Neuronal stem cell (in vitro differentiated cells): Measurements from ENCODE around the gene HP1BP3.

Experiments
- DNase-seq: peaks from one replicate; pipeline ENCODE4 v3.0.0-alpha.2; 2013; ENCODE audit warnings: low spot score
- H2AFZ ChIP-seq: one replicate; pipeline ENCODE4 v1.6.1; 2013; ENCODE audit warnings: mild to moderate bottlenecking, low read length, inconsistent platforms
- H2AK5ac ChIP-seq: 2 replicates; pipeline ENCODE4 v1.6.1; 2013; ENCODE audit warnings: low read depth, mild to moderate bottlenecking, inconsistent platforms, low read length, moderate library complexity, mixed read lengths
- H2BK120ac ChIP-seq: 2 replicates; pipeline ENCODE4 v1.6.1; 2013; ENCODE audit warnings: low read depth, mild to moderate bottlenecking, inconsistent platforms, low read length, moderate library complexity, mixed read lengths
- H2BK12ac ChIP-seq: one replicate; pipeline ENCODE4 v1.6.1; 2013; ENCODE audit warnings: low read length, inconsistent platforms
- H2BK15ac ChIP-seq: 2 replicates; pipeline ENCODE4 v1.6.1; 2013; ENCODE audit warnings: mild to moderate bottlenecking, low read length, inconsistent platforms, mixed read lengths
- H2BK5ac ChIP-seq: one replicate; pipeline ENCODE4 v1.6.1; 2013; ENCODE audit warnings: inconsistent platforms, mild to moderate bottlenecking, low read length, moderate library complexity
- H3K14ac ChIP-seq: one replicate; pipeline ENCODE4 v1.6.1; 2013; ENCODE audit warnings: low read length, inconsistent platforms
- H3K18ac ChIP-seq: 2 replicates; pipeline ENCODE4 v1.6.1; 2013; ENCODE audit warnings: low read length, inconsistent platforms
- H3K23ac ChIP-seq: 2 replicates; pipeline ENCODE4 v1.6.1; 2013; ENCODE audit warnings: low read depth, mild to moderate bottlenecking, mixed read lengths, low read length, inconsistent platforms; ENCODE audit not compliant: poor library complexity
- H3K27ac ChIP-seq: replicated peaks from 3 replicates; pipeline ENCODE4 v1.5.1; 2013; ENCODE audit warnings: low read length, inconsistent platforms
- H3K27me3 ChIP-seq, 3 experiments: 2 replicates each; pipeline ENCODE4 v1.6.1; 2013; ENCODE audit warnings: low read length in 3 of 3, mild to moderate bottlenecking in 2 of 3, inconsistent platforms in 1 of 3, low read depth in 1 of 3, mixed read lengths in 1 of 3, moderate library complexity in 1 of 3; ENCODE audit not compliant: control insufficient read depth in 3 of 3, insufficient read depth in 3 of 3
- H3K36me3 ChIP-seq, 2 donors: replicated peaks in 1 of 2; 2 replicates each; pipeline ENCODE4 v1.6.1; 2013; ENCODE audit warnings: low read length in 2 of 2; ENCODE audit not compliant: control insufficient read depth in 2 of 2, insufficient read depth in 2 of 2
- H3K4ac ChIP-seq: 2 replicates; pipeline ENCODE4 v1.6.1; 2013; ENCODE audit warnings: inconsistent platforms, mild to moderate bottlenecking, low read length, moderate library complexity
- H3K4me1 ChIP-seq, 2 donors: 1 replicate in 1 of 2; 2 replicates in 1 of 2; pipeline ENCODE4 v1.6.1; 2013; ENCODE audit warnings: low read length in 2 of 2, low read depth in 1 of 2; ENCODE audit not compliant: control insufficient read depth in 2 of 2, insufficient read depth in 1 of 2
- H3K4me2 ChIP-seq: one replicate; pipeline ENCODE4 v1.6.1; 2013; ENCODE audit warnings: mild to moderate bottlenecking, low read length, inconsistent platforms; ENCODE audit not compliant: insufficient read depth, poor library complexity, severe bottlenecking
- H3K4me3 ChIP-seq, 2 donors: 2 replicates each; pipeline ENCODE4 v1.5.1; 2013; ENCODE audit warnings: low read length in 2 of 2, mild to moderate bottlenecking in 2 of 2, inconsistent platforms in 1 of 2, moderate library complexity in 1 of 2
- H3K79me1 ChIP-seq: one replicate; pipeline ENCODE4 v1.6.1; 2013; ENCODE audit warnings: low read depth, mild to moderate bottlenecking, inconsistent platforms, low read length, moderate library complexity
- H3K9ac ChIP-seq: one replicate; pipeline ENCODE4 v1.6.1; 2013; ENCODE audit warnings: mild to moderate bottlenecking, low read depth, low read length, inconsistent platforms; ENCODE audit not compliant: poor library complexity
- H3K9me3 ChIP-seq, 2 donors: replicated peaks in 1 of 2; 2 replicates each; pipeline versions ENCODE3 to v1.6.1; 2013; ENCODE audit warnings: low read length in 2 of 2, mild to moderate bottlenecking in 2 of 2, inconsistent platforms in 1 of 2, low read depth in 1 of 2, mixed read lengths in 1 of 2, moderate library complexity in 1 of 2; ENCODE audit not compliant: control insufficient read depth in 2 of 2, insufficient read depth in 1 of 2
- H4K8ac ChIP-seq: one replicate; pipeline ENCODE4 v1.6.1; 2013; ENCODE audit warnings: low read depth, mild to moderate bottlenecking, inconsistent platforms, low read length, moderate library complexity
- H4K91ac ChIP-seq: one replicate; pipeline ENCODE4 v1.6.1; 2013; ENCODE audit warnings: low read length, low read depth, mild to moderate bottlenecking, inconsistent platforms; ENCODE audit not compliant: poor library complexity
- WGBS, 2 donors: extraction: QIAGEN DNeasy Blood & Tissue Kit; methylation state at CpG; one replicate each; pipeline ENCODE4 v1.1.7; 2013; ENCODE audit warnings: missing lambda C conversion rate in 2 of 2, mixed read lengths in 1 of 2; ENCODE audit not compliant: insufficient read length in 2 of 2, insufficient replicate concordance in 1 of 2; ENCODE audit errors: extremely low coverage in 2 of 2; 5-methylcytosine and 5-hydroxymethylcytosine counted together

The HP1BP3 gene

DNA sequence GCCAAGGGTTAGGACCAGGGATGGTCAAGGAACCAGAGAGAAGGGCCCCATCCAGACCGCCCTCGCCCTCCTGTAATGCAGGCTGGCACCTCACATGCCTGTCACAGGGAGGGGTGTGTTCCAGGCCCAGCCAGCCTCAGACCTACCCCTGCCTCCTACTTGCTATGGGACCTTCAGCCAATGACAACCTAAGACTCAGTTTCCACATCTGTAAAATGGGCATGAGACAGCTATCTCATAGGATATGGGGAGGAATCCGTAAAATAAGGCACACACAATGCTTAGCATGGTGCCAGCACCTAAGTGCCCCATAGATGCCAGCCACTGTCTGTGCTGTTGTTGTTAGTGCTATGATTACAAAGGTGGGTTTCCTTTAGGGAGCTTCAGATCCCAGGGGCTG is 77.2 kb downstream of the HP1BP3 start:
- Histone ChIP-seq H3K27me3 (no peaks in the 10 kb centered on the region), H4K8ac (no peak overlapping the region), H4K91ac (no peak overlapping the region), H3K4me3 (no peak overlapping the region), H3K36me3 (peaks cover 0 to 4% of the 10 kb centered on the region in 2 donors), H2BK15ac (no peak overlapping the region), H3K23ac (peak overlapping the region; percentile 90), H3K79me1 (no peaks in the 10 kb centered on the region), H2BK5ac (no peak overlapping the region), H3K27ac (no peak overlapping the region), H2BK12ac (no peak overlapping the region), H3K4me1 (peaks cover 2 to 27% of the 10 kb centered on the region in 2 donors), H3K9me3 (peaks cover 0 to 2% of the 10 kb centered on the region in 2 donors), H3K18ac (peak overlapping the region; percentile 64), H3K4ac (no peak overlapping the region), H2BK120ac (no peak overlapping the region), H3K9ac (no peak overlapping the region), H3K14ac (peak overlapping the region; percentile 71), H2AFZ (no peak overlapping the region), H3K4me2 (no peak overlapping the region), H2AK5ac (no peak overlapping the region)
- WGBS, 2 donors = no CpG with 5 or more reads among the region's 3 CpGs
- DNase-seq = no peak

DNA sequence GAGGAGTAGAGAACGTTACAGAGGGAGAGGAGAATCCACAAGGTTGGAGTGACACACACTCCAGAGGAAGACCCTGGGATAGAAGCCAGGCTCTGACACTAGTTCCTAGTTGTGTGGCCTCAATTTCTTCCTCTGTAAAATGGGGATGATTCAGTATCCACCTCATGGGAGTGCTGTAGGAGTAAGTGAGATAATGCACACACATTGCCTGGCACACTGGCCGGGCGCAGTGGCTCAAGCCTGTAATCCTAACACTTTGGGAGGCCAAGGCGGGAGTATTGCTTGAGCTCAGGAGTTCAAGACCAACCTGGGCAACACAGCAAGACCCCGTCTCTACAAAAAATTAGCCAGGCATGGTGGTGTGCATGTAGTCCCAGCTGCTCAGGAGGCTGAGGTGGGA is 78.2 kb downstream of the HP1BP3 start:
- WGBS, 2 donors = no CpG with 5 or more reads among the region's 5 CpGs
- Histone ChIP-seq H4K91ac (no peak overlapping the region), H3K18ac (no peak overlapping the region), H2BK15ac (no peak overlapping the region), H3K14ac (no peak overlapping the region), H3K4ac (no peak overlapping the region), H3K79me1 (no peaks in the 10 kb centered on the region), H3K27ac (no peak overlapping the region), H2BK5ac (no peak overlapping the region), H2BK12ac (no peak overlapping the region), H3K4me3 (no peak overlapping the region), H3K4me2 (no peak overlapping the region), H2BK120ac (no peak overlapping the region), H3K23ac (no peak overlapping the region), H4K8ac (no peak overlapping the region), H3K9me3 (peaks cover 0 to 2% of the 10 kb centered on the region in 2 donors), H3K36me3 (peaks cover 0 to 4% of the 10 kb centered on the region in 2 donors), H2AFZ (no peak overlapping the region), H2AK5ac (no peak overlapping the region), H3K27me3 (no peaks in the 10 kb centered on the region), H3K4me1 (peaks cover 2 to 27% of the 10 kb centered on the region in 2 donors), H3K9ac (no peak overlapping the region)
- no peak for DNase-seq

DNA sequence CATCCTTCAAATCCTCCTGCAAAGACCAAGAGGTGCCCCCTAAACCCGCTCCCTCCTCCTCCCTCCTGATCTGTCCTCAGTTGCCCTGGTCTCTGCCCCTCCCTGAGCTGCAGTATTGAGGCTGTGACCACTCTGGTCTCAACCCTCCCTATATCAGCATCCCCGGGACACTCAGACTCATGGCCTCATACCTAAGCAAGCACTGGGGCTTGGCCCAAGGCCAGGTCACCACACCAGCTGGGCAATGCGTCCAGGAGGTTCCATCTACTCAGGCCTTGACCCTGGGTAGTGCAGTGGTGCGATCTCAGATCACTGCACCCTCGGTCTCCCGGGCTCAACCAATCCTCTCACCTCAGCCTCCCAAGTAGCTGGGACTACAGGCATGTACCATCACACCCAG is 79.0 kb downstream of the HP1BP3 start:
- Histone ChIP-seq H3K79me1 (no peaks in the 10 kb centered on the region), H3K23ac (no peak overlapping the region), H3K14ac (no peak overlapping the region), H2BK12ac (no peak overlapping the region), H3K4ac (no peak overlapping the region), H4K91ac (no peak overlapping the region), H2BK120ac (no peak overlapping the region), H3K4me3 (no peak overlapping the region), H3K36me3 (peaks cover 0 to 4% of the 10 kb centered on the region in 2 donors), H3K9me3 (peaks cover 0 to 2% of the 10 kb centered on the region in 2 donors), H3K27me3 (no peaks in the 10 kb centered on the region), H3K27ac (no peak overlapping the region), H3K9ac (no peak overlapping the region), H2BK15ac (no peak overlapping the region), H2BK5ac (no peak overlapping the region), H3K18ac (peak overlapping the region; percentile 8), H2AK5ac (no peak overlapping the region), H3K4me1 (peaks cover 2 to 27% of the 10 kb centered on the region in 2 donors), H4K8ac (no peak overlapping the region), H2AFZ (no peak overlapping the region), H3K4me2 (no peak overlapping the region)
- WGBS, 2 donors = no CpG with 5 or more reads among the region's 6 CpGs
- DNase-seq = no peak

DNA sequence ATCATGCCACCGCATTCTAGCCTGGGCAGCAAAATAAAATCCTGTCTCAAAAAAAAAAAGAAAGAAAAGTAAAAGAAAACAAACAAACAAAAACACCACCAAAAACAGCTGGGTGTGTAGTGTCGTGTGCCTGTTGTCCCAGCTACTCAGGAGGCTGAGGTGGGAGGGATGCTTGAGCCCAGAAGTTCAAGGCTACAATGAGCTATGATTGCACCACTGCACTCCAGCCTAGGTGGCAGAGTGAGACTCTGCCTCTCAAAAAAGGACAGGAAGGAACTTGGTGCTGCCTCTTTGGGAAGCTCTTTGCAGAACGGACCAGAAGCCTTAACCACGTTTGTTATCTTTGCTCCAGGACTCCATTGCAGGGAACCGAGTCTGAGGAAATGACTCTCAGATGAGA is 80.3 kb downstream of the HP1BP3 start:
- Histone ChIP-seq H2BK15ac (no peak overlapping the region), H2BK120ac (no peak overlapping the region), H2AK5ac (no peak overlapping the region), H3K4ac (no peak overlapping the region), H3K4me1 (peaks cover 2 to 22% of the 10 kb centered on the region in 2 donors), H2BK5ac (no peak overlapping the region), H4K91ac (no peak overlapping the region), H3K4me3 (no peak overlapping the region), H3K27ac (no peak overlapping the region), H2BK12ac (no peak overlapping the region), H3K27me3 (no peaks in the 10 kb centered on the region), H4K8ac (no peak overlapping the region), H3K4me2 (no peak overlapping the region), H3K79me1 (no peaks in the 10 kb centered on the region), H3K23ac (no peak overlapping the region), H3K18ac (no peak overlapping the region), H3K9ac (no peak overlapping the region), H3K9me3 (peaks cover 0 to 2% of the 10 kb centered on the region in 2 donors), H3K14ac (no peak overlapping the region), H2AFZ (no peak overlapping the region), H3K36me3 (peaks cover 0 to 4% of the 10 kb centered on the region in 2 donors)
- no CpG with 5 or more reads among the region's 5 CpGs for WGBS, 2 donors
- DNase-seq = no peak
